Left renal pelvis (tissue), 4 donors: ENCODE data around the gene CDK14. TPM values are rescaled to one million over a fixed set of nuclear protein-coding genes. Genes with fewer than 3 reads are reported as not detected.
"Not testable (repeated sequence)": the region's sequence is repeated elsewhere in the genome, so short reads cannot be mapped to it uniquely, and the experiment has no call there.

ENCODE experiments used
- DNase-seq, 4 donors: peaks; one replicate each; pipeline ENCODE4 v3.0.0-alpha.2; 2013; ENCODE audit warnings: low read depth in 4 of 4, low spot score in 3 of 4
- polyA plus RNA-seq, 4 donors: library from polyadenylated mRNA; unstranded; fragments of 120-200 nt; gene quantifications; one replicate each; pipeline ENCODE4 v1.2.1, GENCODE V29; 2013; ENCODE audit not compliant: insufficient read length in 4 of 4

Gene CDK14
- polyA plus RNA-seq, 4 donors: 28.6 to 44.2 (median 36.4) TPM

- DNase-seq: no peak
Observed at GRCh38 chr7:90775383-90775965, 179.4 kb downstream of the CDK14 start.

GRCh38 chr7:90777041-90777440, 180.9 kb downstream of the CDK14 start:
- DNase-seq: no peak

DNA sequence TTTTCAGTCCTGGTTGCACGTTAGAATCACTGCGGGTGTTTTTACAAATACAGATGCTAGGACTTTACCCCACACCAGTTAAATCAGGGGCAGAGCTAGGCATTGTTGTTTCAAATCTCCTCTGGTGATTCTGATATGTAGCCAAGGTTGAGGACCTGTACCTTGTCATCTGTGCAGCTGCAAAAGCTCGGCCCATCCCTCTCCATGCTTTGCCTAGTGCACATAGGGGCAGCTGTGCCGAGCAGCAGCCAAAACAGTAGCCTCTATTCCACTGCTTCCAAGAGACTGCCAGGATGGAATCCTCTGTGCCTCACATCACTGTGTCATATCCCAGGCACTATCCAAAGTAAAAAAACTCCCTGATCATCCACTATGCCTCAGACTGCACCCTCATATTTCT, 181.3 kb downstream of the CDK14 start:
- no peak for DNase-seq

GRCh38 chr7:90777886-90778285, 181.8 kb downstream of the CDK14 start:
- DNase-seq: no peak

DNA sequence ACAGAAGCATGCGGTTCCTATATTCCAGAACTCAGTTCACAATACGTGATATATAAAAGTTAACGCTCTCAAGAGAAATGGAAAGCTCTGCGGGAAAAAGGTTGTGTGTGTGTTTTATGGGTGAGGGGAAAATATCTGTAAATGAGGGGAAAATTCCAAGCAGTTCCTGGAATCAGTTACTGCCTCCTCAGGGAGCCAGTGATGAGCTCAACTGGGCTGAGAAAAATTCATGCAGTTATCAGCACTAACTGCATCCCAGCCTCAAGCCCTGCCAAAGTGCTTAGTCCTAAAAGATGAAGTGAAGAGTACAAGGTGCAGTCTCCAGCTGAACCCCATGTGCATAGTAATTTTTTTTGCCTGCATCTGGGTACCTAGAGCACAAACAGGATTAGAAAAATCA, 191.9 kb downstream of the CDK14 start:
- no peak for DNase-seq

DNA sequence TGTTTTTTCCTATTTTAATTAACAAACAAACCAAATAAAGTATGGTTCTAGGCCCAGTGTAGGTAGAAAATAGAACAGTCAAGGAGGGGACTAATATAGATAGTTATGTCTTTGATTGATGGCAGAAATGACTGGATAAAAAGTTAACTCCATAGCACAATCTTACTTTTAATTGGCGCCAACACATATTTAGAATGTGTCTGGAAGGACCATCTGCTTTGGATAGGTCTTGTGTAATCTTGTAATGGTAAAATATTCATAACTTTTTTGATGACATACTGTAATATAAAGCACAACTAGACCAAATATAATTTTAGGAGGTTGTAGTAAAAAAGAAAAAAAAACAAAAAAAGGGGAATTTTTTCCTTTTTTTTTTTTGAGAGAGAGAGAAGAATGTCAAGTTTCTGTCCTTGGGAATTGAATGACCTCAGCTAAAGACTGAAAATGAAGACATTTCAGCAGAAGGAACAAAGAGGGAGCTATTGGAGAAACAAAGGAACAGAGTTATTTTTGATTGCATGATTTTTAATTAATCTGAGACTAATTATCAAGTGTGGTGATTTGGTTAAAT, 193.7 kb downstream of the CDK14 start:
- DNase-seq: no peak

GRCh38 chr7:90791596-90791995, 195.5 kb downstream of the CDK14 start:
- no peak for DNase-seq

- no peak for DNase-seq
Observed at GRCh38 chr7:90792301-90792700, 196.2 kb downstream of the CDK14 start.

DNA sequence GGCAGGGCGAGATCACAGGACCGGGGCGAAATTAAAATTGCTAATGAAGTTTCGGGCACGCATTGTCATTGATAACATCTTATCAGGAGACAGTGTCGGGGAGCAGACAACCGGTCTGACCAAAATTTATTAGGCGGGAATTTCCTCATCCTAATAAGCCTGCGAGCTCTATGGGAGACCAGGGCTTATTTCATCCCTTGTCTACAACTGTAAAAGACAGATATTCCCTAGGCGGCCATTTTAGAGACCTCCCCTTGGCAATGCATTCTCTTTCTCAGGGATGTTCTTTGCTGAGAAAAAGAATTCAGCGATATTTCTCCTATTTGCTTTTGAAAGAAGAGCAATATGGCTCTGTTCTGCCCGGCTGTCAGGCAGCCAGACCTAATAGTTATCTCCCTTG, 198.1 kb downstream of the CDK14 start:
- DNase-seq: not testable (repeated sequence)

GRCh38 chr7:90797596-90797995, 201.5 kb downstream of the CDK14 start:
- no peak for DNase-seq

DNA sequence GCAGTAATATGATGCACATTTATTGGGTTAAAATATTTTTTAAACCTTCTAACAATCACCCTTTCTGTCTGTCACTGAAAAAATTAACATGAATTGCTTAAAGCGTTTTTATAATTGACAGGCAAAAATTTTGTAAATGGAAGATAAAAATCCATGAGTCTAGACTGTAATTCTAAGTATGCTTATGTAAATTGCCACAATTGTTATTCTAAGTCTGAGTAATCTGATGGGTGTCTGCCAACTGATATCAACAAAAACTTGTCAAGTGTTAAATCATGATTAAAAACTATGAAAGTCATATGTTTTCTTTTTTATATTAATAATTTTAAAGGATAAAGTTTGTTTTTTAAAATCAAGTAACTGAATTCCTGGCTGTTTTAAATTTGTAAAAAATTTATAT, 208.2 kb downstream of the CDK14 start:
- no peak for DNase-seq

GRCh38 chr7:90815552-90815951, 219.4 kb downstream of the CDK14 start:
- not testable (repeated sequence) for DNase-seq

GRCh38 chr7:90816511-90817142, 220.5 kb downstream of the CDK14 start:
- DNase-seq: no peak

DNA sequence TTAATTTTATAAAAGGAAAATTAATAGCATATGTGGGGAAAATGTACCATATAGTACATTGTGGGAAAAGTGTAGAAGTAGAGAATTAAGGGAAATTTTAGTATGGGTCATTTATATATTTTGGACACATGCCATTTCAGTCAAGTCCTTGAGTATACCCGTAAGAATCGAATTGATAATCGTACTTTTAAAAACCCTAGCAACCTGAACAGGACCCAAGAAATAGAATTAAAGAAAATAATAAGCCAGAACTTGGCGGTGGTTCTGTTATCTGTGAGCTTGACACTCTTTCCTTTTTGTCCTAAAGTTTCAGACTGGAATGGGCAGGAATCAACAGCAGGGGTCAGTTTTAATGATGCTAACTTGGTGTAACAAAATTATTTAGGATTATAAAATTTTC, 221.0 kb downstream of the CDK14 start:
- DNase-seq: no peak

DNA sequence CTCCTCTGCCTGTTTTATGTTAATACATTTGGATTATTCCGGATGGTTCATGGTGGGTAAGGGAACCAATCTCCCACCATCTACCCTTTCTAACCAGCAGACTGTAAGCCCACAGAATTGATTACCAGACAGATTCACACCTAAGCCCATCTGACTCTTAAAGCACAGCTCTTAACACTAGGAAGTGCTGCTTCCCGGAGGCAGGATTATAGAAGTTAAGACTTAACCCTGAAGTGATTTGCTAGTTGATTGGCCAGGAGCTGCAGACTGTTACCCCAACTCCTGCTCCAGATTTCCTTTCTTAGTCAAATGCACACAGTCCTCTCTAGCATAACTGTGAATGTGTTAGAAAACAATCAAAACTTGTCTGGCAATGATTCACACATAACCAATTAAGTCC, 221.7 kb downstream of the CDK14 start:
- no peak for DNase-seq

- no peak for DNase-seq
Observed at GRCh38 chr7:90818341-90818740, 222.2 kb downstream of the CDK14 start.

GRCh38 chr7:90821961-90822620, 226.0 kb downstream of the CDK14 start:
- DNase-seq: no peak

- no peak for DNase-seq
Observed at GRCh38 chr7:90824386-90825307, 228.5 kb downstream of the CDK14 start.

DNA sequence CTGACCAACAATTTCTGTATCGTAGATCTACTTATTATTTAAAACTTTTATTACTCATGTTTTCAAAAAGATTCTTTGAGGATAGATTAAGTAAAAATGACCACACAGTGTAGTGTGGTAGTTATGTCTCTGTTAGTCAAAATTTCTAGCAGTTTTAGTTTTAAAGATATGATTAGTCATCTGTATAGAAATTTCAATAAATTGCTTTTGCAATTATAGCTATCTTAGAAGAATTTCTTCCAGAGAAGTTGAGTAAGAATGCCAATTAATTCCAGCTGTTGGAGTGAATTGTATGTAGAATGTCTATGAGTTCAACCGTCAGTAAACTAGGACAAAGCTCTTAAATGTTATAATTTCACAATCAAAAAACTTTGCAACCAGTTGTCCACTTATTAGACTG, 229.7 kb downstream of the CDK14 start:
- no peak for DNase-seq

- no peak for DNase-seq
Observed at GRCh38 chr7:90828601-90829000, 232.5 kb downstream of the CDK14 start.

GRCh38 chr7:90830308-90830707, 234.2 kb downstream of the CDK14 start:
- no peak for DNase-seq
